Stimulated activated CD4-positive, alpha-beta T cell treated with anti-CD3 and anti-CD28 coated beads, Interleukin-1b, Interleukin-23, amount 100 ng/mL, for 1 hour (primary cell): ENCODE data around the gene SELL.
"Not testable (repeated sequence)": the region's sequence is repeated elsewhere in the genome, so short reads cannot be mapped to it uniquely, and the experiment has no call there.

Experiments
- DNase-seq, 2 donors: peaks; one replicate each; pipeline ENCODE4 v3.0.0-alpha.2; 2020; ENCODE audit warnings: low read depth in 2 of 2

Gene SELL

DNA sequence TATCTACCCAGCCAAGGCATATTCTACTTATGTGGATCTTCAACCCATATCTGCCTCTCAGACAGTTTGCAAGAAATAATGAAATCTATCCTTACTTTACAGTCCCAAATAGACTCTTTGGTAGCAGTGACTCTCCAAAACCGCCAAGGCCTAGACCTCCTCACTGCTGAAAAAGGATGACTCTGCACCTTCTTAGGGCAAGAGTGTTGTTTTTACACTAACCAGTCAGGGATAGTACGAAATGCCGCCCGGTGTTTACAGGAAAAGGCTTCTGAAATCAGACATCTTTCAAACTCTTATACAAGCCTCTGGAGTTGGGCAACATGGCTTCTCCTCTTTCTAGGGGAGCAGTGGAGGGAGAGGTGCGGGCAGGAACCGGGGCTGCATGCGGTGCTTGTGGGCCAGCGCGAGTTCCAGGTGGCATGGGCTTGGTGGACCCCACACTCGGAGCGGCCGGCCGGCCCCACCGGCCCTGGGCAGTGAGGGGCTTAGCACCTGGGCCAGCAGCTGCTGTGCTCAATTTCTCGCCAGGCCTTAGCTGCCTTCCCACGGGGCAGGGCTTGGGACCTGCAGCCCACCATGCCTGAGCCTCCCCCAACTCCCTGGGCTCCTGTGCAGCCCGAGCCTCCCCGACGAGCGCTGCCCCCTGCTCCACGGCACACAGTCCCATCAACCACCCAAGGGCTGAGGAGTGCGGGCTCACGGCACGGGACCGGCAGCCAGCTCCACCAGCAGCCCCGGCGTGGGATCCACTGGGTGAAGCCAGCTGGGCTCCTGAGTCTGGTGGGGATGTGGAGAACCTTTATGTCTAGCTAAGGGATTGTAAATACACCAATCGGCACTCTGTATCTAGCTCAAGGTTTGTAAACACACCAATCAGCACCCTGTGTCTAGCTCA lies 43.5 kb downstream of the SELL start:
- not testable (repeated sequence) for DNase-seq

DNA sequence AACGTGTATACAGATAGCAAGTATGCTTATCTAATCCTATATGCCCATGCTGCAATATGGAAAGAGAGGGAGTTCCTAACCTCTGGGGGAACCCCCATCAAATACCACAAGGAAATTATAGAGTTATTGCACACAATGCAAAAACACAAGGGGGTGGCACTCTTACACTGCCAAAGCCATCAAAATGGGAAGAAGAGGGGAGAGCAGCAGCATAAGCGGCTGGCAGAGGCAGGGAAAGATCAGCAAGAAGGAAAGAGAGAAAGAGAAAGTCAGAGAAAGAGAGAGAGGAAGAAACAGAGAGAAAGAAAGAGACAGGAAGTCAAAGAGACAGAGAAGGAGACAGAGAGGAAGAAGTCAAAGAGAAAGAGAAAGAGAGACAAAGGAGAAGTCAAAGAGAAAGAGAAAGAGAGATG lies 44.2 kb downstream of the SELL start:
- not testable (repeated sequence) for DNase-seq

DNA sequence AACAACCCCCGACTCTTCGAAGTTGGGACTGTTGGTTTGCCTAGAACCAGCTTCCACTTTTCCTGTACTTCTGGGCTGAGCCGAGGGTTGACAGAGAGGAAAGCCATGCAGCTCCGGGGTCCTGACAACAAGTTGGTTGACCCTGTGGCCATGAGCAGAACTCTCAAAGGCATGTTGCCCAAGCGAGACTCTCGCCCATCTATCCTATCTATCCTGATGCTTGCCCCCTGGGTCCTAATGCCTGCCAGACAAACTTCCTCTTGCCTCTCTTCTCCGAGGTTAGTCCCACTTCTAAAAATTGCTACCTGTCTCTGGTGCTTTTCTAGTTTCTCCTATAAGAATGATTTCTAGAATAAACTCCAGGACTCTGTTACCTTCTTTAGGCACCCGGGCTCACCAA lies 48.7 kb downstream of the SELL start:
- DNase-seq: not testable (repeated sequence)

DNA sequence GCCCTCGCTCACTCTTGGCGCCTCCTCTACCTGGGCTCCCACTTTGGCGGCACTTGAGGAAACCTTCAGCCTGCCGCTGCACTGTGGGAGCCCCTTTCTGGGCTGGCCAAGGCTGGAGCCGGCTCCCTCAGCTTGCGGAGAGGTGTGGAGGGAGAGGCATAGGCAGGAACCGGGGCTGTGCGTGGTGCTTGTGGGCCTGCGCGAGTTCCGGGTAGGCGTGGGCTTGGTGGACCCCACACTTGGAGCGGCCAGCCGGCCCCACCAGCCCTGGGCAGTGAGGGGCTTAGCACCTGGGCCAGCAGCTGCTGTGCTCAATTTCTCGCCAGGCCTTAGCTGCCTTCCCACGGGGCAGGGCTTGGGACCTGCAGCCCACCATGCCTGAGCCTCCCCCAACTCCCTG lies 50.4 kb downstream of the SELL start:
- not testable (repeated sequence) for DNase-seq

DNA sequence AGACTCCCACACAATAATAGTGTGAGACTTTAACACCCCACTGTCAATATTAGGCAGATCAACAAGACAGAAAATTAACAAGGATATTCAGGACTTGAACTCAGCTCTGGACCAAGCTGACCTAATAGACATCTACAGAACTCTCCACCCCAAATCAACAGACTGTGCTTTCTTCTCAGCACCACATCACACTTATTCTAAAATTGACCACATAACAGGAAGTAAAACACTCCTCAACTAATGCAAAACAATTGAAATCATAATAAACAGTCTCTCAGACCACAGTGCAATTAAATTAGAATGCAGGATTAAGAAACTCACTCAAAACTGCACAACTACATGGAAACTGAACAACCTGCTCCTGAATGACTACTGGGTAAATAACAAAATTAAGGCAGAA lies 52.6 kb downstream of the SELL start:
- DNase-seq: not testable (repeated sequence)

DNA sequence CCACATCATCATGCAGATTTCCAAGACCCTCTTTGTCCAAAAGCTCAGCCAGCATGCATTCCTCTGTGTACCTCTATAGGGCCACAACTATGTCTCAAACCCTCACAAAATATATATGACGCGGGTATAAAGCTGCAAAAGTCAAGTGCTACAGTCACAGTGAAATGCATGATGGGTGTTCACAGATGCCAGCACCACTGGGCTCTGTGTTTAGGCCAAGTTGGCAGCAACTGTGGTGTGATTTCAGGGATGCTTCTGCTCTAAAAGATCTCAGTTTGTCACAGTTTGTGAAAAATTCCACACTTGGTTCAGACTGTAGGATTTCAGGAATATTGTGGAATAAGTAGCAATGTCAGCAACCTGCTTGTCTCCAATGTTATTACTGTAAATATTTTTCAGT lies 57.5 kb downstream of the SELL start:
- DNase-seq: no peak

DNA sequence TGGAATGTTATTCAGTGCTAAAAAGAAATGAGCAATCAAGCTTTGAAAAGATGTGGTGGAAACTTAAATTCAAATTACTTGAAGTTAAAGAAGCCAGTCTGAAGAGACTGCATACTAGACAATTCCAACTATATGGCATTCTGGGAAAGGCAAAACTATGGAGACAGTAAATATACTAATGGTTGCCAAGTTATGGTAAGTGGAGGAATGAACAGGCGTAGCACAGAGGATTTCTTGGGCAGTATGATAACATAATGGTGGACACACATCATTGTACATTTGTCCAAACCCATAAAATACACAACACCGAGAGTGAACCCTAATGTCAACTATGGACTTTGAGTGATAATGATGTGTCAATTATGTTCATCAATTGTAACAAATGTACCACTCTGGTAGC lies 60.4 kb downstream of the SELL start:
- no peak for DNase-seq

DNA sequence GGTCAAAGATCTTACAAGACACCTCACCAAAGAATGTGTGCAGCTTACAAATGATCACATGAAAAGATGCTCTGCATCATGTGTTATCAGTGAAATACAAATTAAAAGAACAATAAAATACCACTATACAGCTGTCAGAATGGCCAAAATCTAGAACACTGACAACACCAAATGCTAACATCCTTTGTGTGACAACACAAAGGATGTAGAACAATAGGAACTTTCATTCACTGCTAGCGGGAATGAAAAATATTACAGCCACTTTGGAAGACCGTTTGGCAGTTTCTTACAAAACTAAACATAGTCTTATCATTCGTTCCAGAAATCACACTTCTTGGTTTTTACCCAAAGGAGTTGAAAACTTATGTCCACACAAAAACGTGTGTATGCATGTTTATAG lies 60.9 kb downstream of the SELL start:
- no peak for DNase-seq

DNA sequence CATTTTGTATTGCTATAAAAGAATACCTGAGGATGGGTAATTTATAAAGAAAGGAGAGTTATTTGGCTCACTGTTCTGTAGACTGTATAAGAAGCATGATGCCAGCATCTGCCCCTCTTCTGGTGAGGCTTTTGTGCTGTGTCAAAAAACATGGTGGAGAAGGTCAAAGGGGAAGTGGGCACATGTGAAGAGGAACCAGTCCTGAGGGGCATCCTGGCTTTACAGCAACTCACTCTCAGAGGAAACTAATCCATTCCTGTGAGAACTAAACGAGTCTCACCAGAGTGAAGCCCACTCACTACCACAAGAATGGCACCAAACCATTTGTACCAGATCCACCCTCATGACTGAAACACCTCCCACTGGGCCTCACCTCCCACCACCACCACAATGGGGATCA lies 62.7 kb downstream of the SELL start:
- no peak for DNase-seq

DNA sequence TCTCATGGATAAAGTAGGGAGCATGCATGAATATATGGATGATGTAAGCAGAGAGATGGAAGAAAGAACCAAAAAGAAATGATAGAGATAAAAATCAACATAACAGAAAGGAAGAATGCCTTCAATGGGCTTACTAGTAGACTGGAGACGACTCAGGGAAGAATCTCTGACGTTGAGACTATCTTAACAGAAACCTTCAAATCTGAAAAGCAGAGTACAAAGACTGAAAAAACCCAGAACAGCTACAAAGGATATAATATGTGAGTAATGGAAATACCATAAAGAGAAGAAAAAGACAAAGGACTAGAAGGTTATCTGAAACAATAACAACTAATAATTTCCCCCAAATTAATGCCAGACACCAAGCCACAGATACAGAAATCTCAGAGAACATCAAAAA lies 63.2 kb downstream of the SELL start:
- no peak for DNase-seq

DNA sequence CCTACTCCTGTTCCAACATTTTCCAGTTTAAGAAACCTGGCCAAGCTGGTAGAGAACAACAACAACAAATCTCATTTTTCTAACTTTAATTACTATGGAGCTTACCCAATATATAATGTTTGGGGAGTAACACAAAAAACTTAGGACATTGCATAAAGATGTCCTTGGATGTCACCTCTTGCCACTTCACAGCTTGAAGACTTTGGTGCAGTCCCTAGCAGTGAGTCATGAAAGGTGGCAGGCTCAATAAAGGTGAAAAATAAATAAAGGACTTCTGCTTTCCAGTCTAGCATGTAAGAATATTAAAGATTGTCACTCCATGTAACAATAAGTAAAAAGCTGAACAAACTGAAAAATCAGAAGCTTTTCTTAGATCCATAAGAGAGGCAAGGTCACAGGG lies 63.9 kb downstream of the SELL start:
- DNase-seq: no peak

DNA sequence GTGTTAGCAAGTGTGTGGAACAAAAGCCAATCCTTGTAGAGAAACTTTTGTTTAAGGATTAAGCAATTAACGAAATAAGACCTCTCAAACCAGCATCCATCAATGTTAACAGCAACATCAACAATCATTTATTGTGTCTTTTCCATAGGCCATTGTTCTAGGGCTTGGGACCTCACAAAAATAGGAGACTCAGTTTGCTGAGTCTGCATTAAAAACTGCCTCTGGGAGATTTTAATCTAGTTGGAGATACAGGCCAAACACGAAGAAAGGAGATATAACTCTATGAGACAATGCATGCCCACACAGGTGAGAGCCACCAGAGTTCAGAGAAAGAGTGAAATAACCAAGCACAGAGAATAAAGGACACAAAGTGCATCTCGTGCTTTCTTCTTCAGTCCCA lies 67.1 kb downstream of the SELL start:
- no peak for DNase-seq
